Measurements from ENCODE around the gene VPS52.
A peak's percentile ranks its signal among the peaks of the same experiment; 100 is the strongest.
"Not testable (repeated sequence)": the region's sequence is repeated elsewhere in the genome, so short reads cannot be mapped to it uniquely, and the experiment has no call there.

VPS52 gene

DNA sequence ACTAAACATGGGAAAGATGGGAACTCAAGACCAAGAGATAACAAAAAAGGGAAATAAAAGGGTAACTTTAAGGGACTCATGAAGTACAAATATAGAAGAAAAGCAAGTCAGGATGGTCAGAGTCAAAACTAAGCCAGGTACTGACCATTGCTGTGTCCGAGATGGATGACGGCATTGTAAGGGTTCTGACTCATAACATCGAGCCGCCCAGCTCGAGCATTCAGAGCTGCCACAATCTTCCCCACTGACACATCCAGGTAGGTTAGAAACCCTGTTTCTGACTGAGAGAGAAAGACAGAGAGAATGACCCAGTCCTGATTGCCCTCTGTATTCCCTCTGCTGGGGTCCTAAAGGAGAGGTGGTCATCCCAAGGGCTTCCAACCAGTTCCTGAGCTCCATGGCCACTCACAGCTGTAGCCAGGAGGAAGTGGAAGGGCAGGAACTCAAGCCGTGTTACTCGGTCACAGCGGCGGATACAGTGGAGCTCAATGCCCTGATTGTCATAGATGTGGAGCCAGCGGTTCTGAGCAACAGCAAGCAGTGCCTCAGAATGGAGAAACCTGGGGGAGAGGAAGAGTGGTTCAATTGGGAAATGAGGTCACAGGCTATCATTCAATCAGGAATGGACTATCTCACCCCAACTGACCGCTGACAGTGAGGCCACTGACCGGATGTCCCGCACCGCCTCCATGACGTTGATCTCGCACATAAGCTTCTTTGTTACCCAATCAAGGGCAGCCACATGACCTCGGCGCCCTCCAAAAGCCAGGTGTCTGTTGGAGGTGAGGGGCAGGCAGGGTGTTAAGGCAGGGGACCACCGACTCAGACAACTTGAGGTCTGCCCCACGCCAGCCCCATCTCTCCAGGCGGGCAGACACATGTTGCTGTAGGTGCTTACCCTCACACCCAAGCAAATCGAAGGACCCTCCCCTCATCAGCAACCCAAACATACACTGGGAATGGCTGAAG, 15.6 kb upstream of the VPS52 start:
- no peak for DNase-seq

DNA sequence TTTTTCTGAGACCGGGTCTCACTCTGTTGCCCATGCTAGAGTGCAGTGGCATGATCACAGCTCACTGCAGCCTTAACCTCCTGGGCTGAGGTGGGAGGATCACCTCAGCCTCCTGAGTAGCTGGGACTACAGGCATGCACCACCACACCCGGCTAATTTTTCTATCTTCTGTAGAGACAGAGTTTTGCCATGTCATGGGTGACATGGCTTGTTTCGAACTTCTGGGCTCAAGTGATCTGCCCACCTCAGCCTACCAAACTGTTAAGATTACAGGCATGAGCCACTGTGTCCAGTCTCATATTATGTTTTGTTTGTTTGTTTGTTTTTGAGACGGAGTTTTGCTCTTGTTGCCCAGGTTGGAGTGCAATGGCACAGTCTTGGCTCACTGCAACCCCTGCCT, 13.5 kb upstream of the VPS52 start:
- DNase-seq: not testable (repeated sequence)

DNA sequence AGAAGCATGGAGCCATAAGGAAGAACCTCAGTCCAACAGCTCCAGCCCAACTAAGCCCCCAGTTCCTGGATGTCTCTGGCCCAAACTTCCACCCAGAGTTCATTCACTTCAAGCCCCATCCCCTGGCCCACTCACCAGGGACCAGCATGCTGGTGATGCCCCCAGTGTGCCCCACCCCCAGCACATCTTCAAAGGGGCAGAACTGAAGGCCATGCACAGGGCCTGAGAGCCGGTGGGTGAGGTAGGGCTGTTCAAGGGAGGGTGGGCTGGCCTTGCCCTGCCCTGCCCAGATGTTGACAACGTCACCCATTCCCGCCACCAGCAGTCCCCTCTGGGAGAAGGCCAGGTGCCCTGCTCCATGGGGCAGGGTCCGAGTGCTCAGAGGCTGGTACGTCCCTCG, 8.9 kb upstream of the VPS52 start:
- no peak for DNase-seq

DNA sequence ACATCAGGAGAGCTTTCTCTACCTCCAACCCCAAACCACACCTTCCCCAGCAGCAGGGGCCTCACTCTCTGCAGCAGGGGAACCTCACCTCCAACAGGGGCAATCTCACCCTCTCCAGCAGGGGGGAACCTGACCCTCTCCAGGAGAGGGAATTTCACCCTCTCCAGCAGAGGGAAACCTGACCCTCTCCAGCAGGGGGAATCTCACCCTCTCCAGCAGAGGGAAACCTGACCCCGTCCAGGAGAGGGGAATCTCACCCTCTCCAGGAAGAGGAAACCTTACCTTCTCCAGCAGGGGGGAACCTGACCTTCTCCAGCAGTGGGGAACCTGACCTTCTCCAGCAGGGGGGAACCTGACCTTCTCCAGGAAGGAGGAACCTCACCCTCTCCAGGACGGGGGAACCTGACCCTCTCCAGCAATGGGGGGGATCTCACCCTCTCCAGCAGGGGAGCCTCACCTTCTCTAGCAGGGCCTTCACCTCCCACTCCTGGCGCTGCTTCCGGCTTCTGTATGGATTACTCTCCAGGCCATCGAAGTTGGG, 8.4 kb upstream of the VPS52 start:
- no peak for DNase-seq

DNA sequence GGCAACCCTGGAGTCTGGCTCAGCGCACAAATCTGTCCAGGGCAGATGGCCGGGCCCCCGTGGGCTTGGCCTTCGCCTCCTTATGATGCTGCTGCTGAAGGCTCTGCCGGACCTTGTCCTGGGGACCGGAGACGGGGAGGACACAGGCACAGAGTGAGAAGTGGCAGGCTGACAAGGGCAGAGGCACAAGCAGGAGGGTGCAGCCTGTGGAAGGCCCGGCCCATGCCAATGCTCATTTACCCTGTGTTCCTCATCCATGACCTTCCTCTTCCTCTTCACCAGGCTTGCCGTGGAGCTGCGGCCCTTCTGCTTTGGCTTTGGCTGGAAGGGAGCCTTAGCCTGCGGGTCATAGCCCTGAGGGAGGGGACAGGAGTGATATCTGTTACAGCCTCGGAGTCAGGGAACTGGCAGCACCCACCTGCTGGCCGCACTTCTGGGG, 7.6 kb upstream of the VPS52 start:
- no peak for DNase-seq

DNA sequence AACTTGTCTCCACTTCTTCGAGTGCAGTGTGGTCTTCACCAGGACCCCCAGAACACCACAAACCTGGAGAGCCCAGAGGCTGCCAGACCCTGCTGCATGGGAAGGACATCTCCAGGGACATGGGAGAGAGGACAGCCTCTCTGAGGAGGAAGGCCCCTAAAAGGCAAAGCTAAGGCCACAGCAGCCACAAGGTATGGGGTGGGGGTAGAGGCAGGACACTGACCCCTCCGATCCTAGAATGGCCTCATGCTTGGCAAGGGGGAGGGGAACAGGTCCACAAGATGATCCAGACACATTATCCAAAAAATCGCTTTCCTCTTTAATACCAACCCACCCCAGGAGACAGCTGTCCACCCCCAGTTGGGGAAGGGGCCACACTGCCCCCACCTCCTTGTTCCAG, 7.1 kb upstream of the VPS52 start:
- DNase-seq: no peak

DNA sequence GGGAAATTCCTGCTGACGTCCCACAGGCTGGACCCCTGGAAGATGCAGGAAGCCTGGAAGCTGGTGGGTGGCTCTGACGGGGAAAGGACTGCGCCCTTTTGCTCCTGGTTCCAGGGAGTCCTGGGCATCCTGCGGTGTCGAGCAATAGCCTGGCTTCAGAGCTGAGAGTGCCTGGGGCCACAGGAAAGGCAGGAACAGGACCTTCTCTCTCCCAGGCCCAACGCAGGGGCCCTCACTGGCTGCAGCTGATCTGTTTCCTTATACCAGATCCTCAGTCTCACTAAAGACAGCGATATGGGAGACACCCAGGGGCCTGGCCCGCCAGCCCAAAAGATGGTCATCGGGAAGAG, 6.7 kb upstream of the VPS52 start:
- DNase-seq: no peak

DNA sequence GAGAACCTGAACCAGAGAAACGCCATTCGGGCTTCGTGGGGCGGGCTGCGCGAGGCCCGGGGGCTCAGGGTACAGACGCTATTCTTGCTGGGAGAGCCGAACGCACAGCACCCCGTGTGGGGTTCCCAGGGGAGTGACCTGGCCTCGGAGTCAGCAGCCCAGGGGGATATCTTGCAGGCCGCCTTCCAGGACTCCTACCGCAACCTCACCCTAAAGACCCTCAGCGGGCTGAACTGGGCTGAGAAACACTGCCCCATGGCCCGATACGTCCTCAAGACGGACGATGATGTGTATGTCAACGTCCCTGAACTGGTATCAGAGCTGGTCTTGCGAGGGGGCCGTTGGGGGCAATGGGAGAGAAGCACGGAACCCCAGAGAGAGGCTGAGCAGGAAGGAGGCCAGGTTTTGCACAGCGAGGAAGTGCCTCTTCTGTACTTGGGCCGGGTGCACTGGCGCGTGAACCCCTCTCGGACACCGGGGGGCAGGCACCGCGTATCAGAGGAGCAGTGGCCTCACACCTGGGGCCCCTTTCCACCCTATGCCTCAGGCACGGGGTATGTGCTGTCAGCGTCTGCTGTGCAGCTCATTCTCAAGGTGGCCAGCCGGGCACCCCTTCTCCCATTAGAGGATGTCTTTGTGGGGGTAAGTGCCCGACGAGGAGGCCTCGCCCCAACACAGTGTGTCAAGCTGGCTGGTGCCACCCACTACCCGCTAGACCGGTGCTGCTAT, 6.2 kb upstream of the VPS52 start:
- peak in 1 of 56 donors; percentile 10 for DNase-seq

DNA sequence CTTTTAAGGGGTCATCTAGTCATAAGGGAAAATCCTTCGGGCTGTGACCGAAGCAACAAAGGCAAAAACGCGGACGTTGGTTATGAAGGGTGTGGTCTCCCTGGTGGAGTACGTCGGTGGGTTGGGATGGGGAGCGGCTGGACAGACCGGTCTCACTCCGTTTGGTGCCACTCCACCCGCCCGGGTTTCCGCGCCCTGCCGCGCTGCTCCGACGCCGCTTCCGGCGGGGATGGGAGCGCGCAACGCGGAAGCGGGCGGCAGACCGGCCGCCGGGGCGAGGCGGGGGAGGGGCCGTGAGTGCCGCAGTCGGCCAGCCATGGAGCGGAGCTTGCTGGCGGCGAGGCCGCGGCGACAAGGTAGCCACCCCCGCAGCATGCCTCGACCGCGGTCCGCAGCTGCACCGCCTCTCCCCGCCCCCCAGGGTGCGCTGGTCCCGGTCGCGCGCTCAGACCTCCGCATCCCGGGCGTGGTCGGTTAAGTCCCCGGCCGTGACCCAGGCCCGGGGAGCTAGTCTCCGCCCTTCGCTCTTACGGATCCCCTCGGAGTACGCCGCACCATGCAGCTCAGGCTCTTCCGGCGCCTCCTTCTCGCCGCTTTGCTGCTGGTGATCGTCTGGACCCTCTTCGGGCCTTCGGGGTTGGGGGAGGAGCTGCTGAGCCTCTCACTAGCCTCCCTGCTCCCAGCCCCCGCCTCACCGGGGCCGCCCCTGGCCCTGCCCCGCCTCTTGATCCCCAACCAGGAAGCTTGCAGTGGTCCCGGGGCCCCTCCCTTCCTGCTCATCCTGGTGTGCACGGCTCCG, 5.4 kb upstream of the VPS52 start, which contains the start of gene B3GALT4:
Gene B3GALT4, plus strand, starts transcription at position 260 of the 799 bp plus-strand sequence. Its CDS starts 297 bp downstream, at position 557.
- DNase-seq: peak in 40 of 56 donors; percentile 12 to 75 (median 50)

DNA sequence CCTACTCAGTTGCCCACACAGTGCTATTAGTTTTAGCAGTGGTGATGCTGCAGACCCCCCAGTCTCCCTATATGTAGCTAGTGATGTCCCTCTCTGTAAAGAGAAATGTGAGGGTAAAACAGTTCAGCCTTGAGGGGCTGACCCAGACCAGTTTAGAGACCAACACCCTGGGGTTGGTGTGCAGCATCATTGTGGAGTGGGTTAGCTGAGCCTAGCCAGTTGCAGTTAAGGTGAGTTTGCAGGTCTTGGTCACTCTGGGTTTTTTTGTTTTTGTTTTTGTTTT, 4.8 kb upstream of the VPS52 start:
- no peak for DNase-seq

DNA sequence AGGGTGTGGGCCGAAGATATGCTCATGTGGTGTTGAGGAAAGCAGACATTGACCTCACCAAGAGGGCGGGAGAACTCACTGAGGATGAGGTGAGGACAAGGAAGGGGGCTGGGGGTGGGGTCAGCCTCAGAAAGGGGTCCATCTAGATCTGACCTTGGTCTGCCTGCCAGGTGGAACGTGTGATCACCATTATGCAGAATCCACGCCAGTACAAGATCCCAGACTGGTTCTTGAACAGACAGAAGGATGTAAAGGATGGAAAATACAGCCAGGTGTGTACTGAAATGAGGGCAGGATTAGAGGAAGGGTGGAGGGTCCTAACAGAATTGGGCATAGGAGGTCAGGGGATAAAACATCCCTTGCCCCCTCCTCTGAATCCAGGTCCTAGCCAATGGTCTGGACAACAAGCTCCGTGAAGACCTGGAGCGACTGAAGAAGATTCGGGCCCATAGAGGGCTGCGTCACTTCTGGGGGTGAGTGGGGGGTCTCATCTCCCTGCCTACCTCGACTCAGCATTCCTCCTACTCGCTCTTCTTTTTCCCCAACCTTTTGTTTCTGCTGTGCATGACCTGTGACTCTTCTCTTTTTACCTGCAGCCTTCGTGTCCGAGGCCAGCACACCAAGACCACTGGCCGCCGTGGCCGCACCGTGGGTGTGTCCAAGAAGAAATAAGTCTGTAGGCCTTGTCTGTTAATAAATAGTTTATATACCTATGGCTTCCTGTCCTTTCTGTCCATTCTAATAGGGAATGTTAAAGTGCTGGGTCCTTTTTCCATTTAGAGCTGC, 4.3 kb upstream of the VPS52 start:
- not testable (repeated sequence) for DNase-seq

DNA sequence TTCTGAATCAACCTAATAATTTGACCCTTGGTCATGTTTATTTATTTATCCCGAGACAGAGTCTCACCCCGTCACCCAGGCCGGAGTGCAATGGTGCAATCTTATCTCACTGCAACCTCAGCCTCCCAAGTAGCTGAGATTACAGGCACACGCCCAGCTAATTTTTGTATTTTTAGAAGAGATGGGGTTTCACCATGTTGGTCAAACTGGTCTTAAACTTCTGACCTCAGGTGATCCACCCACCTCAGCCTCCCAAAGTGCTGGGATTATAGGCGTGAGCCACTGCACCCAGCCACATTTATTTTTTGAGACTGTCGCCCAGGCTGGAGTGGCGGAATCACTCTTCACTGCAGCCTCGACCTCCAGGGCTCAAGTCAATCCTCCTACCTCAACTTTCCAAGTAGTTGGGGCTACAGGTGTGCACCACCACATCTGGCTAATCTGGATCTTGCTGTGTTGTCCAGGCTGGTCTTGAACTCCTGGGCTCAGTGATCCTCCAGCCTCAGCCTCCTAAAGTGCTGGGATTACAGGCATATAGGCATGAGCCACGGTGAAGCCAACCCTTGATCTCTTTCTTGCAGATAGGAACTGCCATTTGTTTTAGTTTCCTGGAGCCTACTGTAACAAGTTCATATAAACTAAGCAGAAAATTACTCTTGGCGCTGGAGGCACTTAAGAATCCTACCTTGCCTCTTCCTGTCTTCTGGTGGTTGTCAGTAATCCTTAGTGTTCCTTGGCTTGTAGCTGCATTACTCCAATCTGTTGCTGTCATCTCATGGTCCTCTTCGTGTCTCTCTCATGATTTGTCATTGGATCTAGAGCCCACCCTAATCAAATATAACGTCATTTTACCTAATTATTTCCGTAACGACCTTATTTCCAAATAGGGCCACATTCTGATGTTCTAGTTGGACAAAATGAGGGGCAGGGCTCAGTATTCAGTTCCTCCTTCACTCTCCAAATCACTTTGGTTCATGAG, 2.5 kb upstream of the VPS52 start:
- DNase-seq: no peak

DNA sequence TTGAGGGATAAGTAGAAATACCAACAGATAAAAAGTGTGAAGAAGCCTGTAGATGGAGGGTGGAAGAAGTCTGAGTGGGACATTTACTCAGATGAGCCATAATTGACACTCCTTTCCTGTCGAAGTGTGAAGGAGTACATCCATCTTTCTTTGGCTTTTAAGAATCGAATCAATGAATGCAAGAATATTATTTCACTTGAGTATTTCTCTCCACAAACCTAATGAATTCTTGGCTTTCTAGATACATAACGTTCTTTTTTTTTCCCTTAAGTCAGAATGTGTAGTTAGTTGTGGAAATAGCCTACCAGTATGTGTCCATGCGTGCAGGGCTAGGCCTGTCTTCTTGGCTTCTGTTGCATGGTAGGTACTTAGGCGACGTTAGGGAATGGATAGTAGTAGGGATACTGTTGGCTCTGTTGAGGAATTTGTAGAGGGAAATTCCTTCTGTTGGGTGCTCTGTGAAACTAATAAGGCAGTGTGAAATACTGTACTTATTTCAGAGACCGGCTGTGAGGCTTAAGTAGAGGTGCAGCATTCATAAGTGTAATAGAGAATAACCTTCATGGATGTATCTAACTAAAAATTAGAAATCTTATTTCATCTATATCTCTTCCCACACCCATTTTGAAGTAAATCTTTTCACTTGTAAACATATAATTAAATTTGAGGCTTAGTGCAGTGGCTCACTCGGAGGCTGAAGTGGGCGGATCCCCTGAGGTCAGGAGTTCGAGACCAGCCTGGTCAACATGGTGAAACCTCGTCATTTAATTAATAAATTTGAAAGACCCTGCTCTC, 1.6 kb upstream of the VPS52 start:
- no peak for DNase-seq

DNA sequence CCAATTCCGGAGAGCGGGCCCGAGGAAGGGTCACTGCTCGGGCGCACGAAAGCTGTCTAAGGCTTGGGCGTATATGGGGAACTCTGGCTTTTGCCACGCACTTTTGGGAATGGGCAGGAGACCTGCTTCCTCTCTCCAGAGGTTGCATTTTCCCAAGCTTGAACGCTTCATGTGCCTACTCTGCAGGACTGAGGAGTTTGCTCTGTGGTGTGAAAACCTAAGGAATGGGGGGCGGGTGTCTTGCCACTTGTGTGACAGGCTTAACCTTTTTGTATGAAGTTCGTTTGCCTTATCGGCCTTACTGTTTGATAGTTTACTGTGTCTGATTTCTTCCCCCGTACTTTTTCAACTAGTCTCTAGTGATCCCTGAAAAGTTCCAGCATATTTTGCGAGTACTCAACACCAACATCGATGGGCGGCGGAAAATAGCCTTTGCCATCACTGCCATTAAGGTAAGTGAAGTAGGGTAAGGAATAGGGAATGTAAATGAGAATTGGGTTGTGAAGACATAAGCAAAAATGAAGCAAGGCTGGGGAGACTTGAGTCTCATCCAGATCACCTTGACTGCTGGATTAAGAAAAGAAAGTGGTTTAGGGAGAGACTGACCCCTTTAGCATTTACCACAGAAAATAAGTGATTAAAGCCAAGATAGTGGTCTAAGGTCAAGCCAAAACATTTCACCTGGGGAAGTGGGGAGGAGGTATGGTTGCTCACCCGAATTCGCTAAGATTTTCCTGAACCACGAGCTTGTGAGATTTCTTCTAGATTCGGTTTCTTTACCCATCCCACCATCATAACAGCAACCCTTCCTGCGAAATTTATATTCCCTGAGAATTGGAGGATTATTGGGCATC, 826 bp upstream of the VPS52 start:
- no peak for DNase-seq

DNA sequence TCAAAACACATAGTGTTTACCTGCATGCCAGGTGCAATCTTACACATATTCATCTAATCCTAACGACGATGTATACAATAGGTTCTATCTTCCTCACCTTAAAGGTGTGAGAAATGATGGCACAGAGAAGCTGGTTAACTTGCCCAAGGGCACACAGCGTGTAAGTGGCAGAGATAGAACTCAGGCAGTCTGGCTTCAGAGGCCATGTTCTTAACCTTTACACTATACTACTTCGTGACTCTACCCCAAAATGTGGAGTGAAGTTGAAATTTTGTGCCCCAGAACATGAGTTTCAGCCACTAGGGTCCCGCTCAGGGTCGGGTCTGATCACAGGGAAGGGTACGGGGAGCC, 584 bp downstream of the VPS52 start:
- peak in 1 of 56 donors; percentile 52 for DNase-seq

DNA sequence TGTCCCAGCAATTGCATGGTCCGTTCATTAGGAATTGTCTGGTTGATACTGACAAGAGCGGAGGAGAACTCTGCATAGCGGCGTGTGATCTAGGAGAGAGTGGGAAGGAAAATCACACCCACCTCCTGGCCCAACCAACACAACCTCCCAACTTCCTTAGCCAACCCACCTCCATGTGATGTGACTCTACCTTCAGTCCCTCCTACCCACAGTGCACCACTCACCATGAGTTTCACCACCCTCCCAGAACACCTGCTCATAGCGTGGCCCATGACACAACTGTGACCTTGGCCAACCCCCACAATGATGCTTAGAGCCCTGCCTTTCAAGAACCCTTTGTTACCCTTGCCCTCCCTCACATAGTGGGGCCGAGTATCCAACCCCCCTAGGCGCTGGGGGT, 7.7 kb downstream of the VPS52 start:
- DNase-seq: no peak

DNA sequence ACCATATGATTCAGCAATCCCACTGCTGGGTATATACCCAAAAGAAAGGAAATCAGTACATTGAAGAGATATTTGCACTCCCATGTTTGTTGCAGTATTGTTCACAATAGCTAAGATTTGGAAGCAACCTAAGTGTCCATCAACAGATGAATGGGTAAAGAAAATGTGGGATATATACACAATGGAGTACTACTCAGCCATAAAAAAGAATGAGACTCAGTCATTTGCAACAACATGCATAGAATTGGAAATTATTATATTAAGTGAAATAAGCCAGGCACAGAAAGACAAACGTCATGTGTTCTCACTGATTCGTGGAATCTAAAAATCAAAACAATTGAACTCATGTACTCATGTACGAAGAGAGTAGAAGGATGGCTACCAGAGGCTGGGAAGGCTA, 9.2 kb downstream of the VPS52 start:
- DNase-seq: not testable (repeated sequence)

DNA sequence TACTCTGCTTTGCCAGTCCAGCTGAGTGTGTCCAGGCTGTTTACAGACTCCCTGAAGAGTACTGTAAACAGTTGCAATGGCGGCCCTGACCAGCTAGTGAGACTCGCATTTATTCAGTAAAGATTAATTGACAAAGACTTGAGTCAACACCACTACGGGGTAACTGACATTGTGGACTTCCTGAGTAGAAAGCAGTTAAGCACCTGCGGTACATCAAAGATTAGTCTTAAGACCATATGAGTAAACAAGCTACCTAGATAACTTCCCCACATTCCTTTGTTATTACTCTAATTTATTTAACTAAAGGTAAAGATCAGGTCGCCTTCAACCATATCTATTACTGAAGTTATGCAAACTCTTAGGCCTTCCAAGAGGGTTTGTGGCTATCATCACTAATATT, 12.6 kb downstream of the VPS52 start:
- no peak for DNase-seq

Measured in amygdala (tissue), 56 donors.